Mucosa of stomach (tissue), 1 donor: Measurements from ENCODE around the gene TLE3.

Source experiments
- H3K27me3 ChIP-seq: one replicate; pipeline ENCODE4 v1.7.0; 2013; ENCODE audit warnings: mild to moderate bottlenecking, low read length; ENCODE audit not compliant: control insufficient read depth, insufficient read depth
- H3K36me3 ChIP-seq: one replicate; pipeline ENCODE4 v1.7.0; 2013; ENCODE audit warnings: low read length; ENCODE audit not compliant: control insufficient read depth, insufficient read depth
- H3K4me1 ChIP-seq: one replicate; pipeline ENCODE4 v1.7.0; 2013; ENCODE audit warnings: mild to moderate bottlenecking, low read length; ENCODE audit not compliant: control insufficient read depth, insufficient read depth
- H3K4me3 ChIP-seq: one replicate; pipeline ENCODE4 v1.7.0; 2013; ENCODE audit warnings: low read length
- H3K9ac ChIP-seq: one replicate; pipeline ENCODE4 v1.7.0; 2013; ENCODE audit warnings: mild to moderate bottlenecking, low read length, moderate library complexity
- H3K9me3 ChIP-seq: one replicate; pipeline ENCODE4 v1.7.0; 2013; ENCODE audit warnings: mild to moderate bottlenecking, low read length, moderate library complexity; ENCODE audit not compliant: control insufficient read depth
- donor health status: Pancreatic carcinoma.

TLE3 gene

DNA sequence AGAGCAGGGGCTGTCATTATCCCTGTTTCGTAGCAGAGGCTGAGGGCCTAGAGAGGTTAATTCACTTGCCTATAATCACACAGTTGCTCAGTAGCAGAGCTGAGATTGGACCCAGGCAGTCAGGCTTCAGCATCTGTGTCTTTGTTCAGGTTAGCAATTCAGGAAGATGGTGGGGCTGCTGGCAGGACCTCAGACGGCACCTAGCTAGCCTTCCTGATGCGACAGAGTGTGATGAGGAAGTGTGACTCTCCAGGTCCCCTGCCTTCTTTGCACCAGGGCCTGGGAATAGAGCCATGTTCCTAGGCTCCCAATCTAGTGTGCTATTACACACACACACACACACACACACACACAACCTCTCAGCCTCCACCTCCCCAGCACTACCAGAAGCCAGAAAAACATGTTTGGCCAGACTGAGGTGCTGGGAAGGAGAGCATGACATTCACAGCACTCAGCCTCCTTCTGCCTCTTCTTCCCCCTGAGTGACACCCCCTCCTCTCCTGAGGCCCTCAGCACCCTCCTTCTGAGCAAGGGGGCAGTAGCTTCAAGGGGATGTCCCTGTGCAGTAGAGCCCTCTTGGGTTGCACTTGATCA, 88.9 kb downstream of the TLE3 start:
- H3K4me1 ChIP-seq, result no peaks in the 10 kb centered on the region
- H3K27me3 ChIP-seq, result peaks cover 4% of the 10 kb centered on the region
- H3K9ac ChIP-seq, result no peak overlapping the region
- no peaks in the 10 kb centered on the region for H3K36me3 ChIP-seq
- no peaks in the 10 kb centered on the region for H3K9me3 ChIP-seq
- H3K4me3 ChIP-seq, result no peak overlapping the region

DNA sequence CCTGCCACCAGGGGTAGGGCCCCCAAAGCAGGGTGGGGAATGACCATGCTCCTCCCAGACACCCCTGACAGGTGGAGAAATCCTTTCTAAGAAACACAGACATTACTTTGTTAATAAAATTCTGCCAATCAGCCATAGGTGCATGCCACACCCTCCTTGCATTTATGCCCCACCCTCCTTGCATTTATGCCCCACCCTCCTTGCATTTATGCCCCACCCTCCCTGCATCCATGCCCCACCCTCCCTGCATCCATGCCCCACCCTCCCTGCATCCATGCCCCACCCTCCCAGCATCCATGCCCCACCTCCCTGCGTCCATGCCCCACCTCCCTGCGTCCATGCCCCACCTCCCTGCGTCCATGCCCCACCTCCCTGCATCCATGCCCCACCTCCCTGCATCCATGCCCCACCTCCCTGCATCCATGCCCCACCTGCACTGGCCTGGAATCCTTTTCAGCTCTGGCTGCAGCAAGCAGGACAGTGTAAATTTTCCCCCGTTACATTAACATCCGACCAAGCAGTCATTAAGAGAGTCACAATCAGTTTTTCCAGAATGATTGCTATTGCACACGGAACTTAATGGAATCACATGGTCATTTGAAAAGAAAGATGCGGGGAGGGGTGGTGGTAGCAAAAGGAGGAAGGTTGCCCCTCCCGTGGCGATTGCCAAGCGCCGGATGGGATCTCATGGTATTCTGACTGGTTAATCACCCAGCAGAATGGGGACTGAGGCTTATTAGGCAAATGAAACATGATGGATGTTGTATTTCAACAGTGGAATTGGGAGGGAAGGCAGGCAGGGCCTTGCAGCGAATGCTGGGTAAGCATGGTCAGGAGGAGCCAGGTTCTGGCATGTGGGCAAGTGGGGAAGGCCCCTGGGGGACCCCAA, 91.2 kb downstream of the TLE3 start:
- Histone ChIP-seq H3K27me3 (peaks cover 4% of the 10 kb centered on the region), H3K4me3 (no peak overlapping the region)

DNA sequence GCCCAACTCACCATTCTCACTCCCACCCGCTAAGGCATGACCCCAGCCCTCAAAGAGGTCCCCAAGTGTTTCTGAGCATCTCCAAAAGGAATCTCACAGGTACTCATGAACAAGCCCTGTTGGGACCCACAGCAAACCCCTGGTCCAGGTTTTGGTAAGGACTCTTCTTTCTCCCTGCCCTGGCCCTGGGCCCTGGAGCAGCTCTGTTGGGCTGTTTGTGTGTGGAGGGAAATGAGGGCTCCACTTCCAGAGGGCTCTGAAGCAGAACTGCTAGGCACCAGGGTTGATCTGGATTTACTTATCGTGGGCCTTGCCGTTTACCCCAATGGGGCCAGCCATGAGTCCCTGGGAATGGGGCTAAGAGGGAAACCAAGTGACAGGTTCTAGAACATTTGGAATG, 92.9 kb downstream of the TLE3 start:
- Histone ChIP-seq H3K27me3 (peaks cover 4% of the 10 kb centered on the region), H3K4me1 (no peaks in the 10 kb centered on the region), H3K36me3 (no peaks in the 10 kb centered on the region), H3K9me3 (no peaks in the 10 kb centered on the region), H3K4me3 (no peak overlapping the region), H3K9ac (no peak overlapping the region)

More for the DNA sequence above, 91.2 kb downstream of the TLE3 start:
- H3K4me1 ChIP-seq, result no peaks in the 10 kb centered on the region
- H3K9ac ChIP-seq, result no peak overlapping the region
- no peaks in the 10 kb centered on the region for H3K9me3 ChIP-seq
- H3K36me3 ChIP-seq, result no peaks in the 10 kb centered on the region

DNA sequence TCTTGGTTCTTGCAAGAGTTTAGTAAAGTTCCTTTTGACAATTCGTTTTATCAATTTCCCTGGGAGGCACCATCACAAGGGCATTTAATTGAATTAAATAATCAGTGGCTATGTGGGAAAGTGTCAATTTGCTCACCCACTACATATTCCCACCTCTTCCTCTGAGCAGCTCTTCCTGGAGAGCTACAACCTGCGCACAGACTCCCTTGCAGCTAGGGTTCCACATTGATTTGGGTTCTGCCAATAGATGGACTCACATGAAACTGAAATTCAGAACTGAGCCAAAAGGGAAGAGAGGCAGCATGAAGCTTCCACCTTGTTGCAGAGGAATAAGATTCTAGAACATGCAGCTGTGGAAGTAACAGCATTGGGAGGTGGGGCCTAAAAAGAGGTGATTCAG, 94.8 kb downstream of the TLE3 start:
- H3K4me1 ChIP-seq, result peaks cover 7% of the 10 kb centered on the region
- H3K27me3 ChIP-seq, result no peaks in the 10 kb centered on the region
- no peaks in the 10 kb centered on the region for H3K36me3 ChIP-seq
- no peak overlapping the region for H3K9ac ChIP-seq
- H3K4me3 ChIP-seq, result no peak overlapping the region
- no peaks in the 10 kb centered on the region for H3K9me3 ChIP-seq

DNA sequence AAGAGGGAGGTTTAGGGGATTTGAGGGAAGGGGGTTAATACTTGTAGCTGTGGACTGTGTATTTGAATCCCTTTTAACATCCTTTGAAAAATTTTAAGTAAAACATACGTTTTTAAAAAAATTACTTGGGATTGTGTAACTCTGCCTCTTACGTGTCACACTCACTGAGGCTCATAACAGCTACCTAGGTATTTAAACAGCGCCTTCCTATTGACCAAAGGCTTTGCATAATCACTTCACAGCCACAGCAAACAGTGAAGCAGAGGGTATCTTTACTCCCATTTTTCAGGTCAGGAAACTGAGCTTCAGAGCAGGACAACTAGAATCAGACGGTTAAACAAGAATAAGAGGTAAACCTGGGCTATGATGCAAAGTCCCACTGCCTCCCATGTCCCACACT, 95.9 kb downstream of the TLE3 start:
- H3K27me3 ChIP-seq, result no peaks in the 10 kb centered on the region
- H3K9me3 ChIP-seq, result no peaks in the 10 kb centered on the region
- H3K36me3 ChIP-seq, result no peaks in the 10 kb centered on the region
- no peak overlapping the region for H3K4me3 ChIP-seq
- H3K4me1 ChIP-seq, result peaks cover 18% of the 10 kb centered on the region
- H3K9ac ChIP-seq, result no peak overlapping the region

DNA sequence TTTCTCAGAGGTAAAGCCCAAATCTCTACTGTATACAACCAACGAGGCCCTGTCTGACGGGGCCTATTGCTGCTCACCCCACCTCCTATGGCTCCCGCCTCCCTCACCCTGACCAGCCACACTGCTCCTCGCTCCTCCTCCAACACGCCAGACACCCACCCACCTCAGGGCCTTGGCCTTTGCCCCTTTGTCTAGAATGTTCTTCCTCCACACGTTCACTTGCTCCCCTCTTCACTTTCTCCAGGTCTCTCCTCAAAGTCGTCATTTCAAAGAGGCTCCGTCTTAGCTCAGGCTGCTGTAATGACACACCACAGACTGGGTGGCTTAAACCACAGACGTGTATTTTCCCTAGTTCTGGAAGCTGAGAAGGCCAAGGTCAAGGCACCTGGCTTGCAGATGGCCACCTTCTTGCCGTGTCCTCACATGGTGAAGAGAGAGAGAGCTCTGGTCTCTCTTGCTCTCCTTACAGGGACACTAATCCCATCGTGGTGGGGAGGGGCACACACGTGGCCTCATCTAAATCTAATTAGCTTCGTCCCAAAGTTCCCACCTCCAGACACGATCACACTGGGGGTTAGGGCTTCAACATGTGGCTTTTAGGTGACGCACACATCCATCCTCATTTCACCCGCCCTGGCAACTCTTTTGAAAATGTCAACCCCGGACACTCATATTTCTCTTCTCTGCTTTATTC, 98.2 kb downstream of the TLE3 start:
- Histone ChIP-seq H3K27me3 (no peaks in the 10 kb centered on the region), H3K4me3 (no peak overlapping the region)

DNA sequence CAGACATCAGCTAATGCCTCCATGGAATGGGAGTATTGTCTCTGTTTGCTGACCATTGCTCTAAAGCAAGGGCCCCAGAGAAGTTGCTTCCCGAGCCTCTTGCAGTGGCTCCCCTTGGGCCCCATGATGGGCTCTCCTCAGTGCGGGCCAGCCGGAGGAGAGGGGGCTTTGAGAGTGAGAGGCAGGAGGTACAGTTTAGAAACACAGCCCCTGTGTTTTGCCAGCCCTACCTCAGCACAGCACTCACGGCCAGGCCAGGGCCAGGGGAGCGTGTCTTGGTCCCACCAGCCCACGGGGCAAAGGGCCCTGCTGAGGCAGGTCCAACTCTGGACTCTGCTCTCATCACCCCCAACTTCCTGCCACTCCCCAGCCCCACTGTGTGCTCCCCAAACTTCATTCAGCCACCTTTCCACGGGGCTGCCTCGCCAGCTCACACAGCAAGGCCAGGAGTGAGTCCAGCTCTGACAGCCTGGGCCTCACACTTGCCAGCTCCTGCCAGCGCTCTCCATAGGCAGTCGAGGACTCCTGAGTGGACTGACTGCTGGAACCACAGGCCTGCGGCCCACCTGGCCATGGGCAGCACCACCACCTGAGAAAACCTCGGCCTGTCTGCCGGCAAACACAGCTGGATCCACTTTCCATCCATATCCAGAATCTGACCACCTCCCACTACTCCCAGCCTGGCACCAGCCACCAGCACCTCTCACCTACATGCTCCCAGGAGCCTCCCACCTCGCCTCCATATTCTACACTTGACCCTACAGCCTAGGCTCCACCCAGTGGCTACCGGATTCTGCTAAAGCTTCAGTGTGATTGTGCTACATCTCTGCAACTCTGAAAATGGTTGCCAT, 99.0 kb downstream of the TLE3 start:
- Histone ChIP-seq H3K9ac (no peak overlapping the region), H3K4me1 (peaks cover 22% of the 10 kb centered on the region), H3K4me3 (no peak overlapping the region), H3K9me3 (no peaks in the 10 kb centered on the region), H3K27me3 (no peaks in the 10 kb centered on the region), H3K36me3 (no peaks in the 10 kb centered on the region)

More for the DNA sequence above, 98.2 kb downstream of the TLE3 start:
- H3K9ac ChIP-seq, result no peak overlapping the region
- no peaks in the 10 kb centered on the region for H3K36me3 ChIP-seq
- peaks cover 22% of the 10 kb centered on the region for H3K4me1 ChIP-seq
- no peaks in the 10 kb centered on the region for H3K9me3 ChIP-seq

DNA sequence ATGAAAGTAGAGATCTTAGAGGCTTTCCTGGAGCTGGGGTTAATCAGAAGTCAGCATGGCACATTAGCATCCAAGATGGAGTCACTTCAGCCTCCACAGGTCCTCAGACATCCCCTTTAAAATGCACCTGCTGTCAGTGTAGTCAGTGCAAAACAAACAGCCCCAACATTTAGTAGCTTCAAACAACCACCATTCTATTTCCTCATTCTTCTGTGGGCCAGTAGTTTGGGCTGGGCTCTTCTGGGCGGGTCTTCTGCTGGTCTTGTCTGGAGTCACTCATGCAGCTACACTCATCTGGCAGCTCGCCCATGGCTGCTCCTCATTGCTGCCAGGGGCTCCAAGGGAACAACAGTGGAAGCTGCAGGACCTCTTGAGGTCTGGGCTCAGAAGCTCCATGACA, 99.9 kb downstream of the TLE3 start:
- peaks cover 22% of the 10 kb centered on the region for H3K4me1 ChIP-seq
- H3K27me3 ChIP-seq, result no peaks in the 10 kb centered on the region
- H3K9ac ChIP-seq, result no peak overlapping the region
- no peaks in the 10 kb centered on the region for H3K36me3 ChIP-seq
- H3K4me3 ChIP-seq, result no peak overlapping the region
- no peaks in the 10 kb centered on the region for H3K9me3 ChIP-seq
